HG03025 (cell line): ENCODE measurements around the gene RNPEP.
"Not testable (repeated sequence)": the region's sequence is repeated elsewhere in the genome, so short reads cannot be mapped to it uniquely, and the experiment has no call there.

Experiments
- ATAC-seq: cut with Tn5 transposase; IDR thresholded peaks from one replicate; pipeline ENCODE4 v1.9.1; 2021; ENCODE audit warnings: mild to moderate bottlenecking, moderate library complexity; ENCODE audit not compliant: unreplicated experiment, low FRiP score

Gene RNPEP, protein sequence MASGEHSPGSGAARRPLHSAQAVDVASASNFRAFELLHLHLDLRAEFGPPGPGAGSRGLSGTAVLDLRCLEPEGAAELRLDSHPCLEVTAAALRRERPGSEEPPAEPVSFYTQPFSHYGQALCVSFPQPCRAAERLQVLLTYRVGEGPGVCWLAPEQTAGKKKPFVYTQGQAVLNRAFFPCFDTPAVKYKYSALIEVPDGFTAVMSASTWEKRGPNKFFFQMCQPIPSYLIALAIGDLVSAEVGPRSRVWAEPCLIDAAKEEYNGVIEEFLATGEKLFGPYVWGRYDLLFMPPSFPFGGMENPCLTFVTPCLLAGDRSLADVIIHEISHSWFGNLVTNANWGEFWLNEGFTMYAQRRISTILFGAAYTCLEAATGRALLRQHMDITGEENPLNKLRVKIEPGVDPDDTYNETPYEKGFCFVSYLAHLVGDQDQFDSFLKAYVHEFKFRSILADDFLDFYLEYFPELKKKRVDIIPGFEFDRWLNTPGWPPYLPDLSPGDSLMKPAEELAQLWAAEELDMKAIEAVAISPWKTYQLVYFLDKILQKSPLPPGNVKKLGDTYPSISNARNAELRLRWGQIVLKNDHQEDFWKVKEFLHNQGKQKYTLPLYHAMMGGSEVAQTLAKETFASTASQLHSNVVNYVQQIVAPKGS

GRCh38 chr1:201982623-201983379 is at the start of gene RNPEP:
Gene RNPEP, plus strand, starts transcription at chr1:201982648. Its CDS starts 19 bp downstream, at chr1:201982667.
- peak; percentile 59 for ATAC-seq

DNA sequence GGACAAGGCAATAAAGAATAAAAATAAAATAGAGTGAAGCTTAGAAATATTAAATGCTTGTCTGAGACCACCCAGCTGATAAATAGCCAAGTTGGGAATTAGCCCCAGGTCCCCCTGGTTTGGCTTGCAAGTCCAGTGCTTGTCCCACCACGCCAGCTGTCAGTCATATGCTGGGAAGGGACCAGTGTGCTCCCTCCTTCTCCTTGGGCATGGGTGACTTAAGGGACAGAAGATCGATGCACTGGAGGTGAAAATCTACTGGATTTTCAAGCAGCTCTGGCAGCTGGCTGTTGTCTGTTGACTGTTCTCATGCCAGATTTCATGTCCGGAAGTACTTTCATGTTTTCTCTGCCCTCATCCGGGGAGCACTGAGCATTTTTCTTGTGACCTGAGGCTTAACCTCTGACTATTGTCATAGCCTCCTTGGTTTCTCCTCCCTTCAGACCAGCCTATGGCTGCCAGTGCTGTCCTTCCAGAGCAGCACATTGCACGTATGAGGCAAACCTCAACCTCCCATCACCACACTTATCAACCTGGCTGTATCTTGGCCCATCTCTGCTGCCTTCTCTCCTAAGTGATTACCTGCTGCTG is 48.5 kb upstream of the RNPEP start:
- no peak for ATAC-seq

GRCh38 chr1:201937624-201938213 is 44.7 kb upstream of the RNPEP start:
- no peak for ATAC-seq

- ATAC-seq: no peak
These were observed 43.9 kb upstream of the RNPEP start for GRCh38 chr1:201938440-201939035.

DNA sequence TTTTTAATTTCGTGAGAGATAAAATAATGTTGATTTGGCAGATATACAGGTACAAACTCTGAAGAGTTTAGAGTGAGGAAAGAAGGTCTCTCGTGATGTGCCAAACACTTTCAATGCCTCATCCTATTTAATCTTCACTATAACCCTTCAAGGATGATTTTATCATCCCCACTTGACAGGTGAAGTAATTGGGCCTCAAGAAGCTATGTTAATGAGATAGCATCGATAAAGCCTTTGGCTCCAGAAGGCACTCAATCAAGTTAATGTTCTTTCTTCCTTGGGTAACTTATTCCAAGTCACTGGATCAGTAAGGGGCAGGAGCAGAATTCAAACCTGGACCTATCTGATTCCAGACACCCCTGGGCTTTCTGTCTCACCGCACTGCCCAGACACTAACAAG is 43.3 kb upstream of the RNPEP start:
- no peak for ATAC-seq

- ATAC-seq: no peak
These were observed 42.9 kb upstream of the RNPEP start for GRCh38 chr1:201939574-201939973.

GRCh38 chr1:201940316-201940715 is 42.1 kb upstream of the RNPEP start:
- ATAC-seq: not testable (repeated sequence)

GRCh38 chr1:201941420-201942128 is 40.9 kb upstream of the RNPEP start:
- no peak for ATAC-seq

- ATAC-seq: no peak
These were observed 40.3 kb upstream of the RNPEP start for GRCh38 chr1:201942129-201942495.

- ATAC-seq: no peak
These were observed 38.4 kb upstream of the RNPEP start for GRCh38 chr1:201944002-201944401.

GRCh38 chr1:201944639-201945038 is 37.8 kb upstream of the RNPEP start:
- ATAC-seq: no peak

DNA sequence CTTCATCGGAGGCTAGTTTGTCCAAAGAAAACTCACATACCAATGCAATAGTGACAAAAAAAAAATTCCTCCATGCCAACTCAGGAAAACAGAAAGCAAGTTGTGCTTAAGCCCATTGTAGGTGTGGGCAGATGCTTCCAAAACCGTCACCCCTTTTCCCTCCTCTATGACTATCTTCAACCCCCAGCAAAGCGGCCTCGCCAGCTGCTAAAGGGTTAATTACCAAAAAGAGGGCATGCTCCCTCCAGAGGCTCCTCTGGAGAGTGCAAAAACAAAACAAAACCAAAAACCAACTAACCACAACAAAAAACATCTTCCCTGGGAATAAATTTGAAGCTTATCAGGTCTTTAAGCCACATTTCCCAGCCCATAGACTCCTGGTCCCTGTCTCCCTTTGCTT is 37.3 kb upstream of the RNPEP start:
- ATAC-seq: no peak

GRCh38 chr1:201945863-201946223 is 36.6 kb upstream of the RNPEP start:
- ATAC-seq: no peak

DNA sequence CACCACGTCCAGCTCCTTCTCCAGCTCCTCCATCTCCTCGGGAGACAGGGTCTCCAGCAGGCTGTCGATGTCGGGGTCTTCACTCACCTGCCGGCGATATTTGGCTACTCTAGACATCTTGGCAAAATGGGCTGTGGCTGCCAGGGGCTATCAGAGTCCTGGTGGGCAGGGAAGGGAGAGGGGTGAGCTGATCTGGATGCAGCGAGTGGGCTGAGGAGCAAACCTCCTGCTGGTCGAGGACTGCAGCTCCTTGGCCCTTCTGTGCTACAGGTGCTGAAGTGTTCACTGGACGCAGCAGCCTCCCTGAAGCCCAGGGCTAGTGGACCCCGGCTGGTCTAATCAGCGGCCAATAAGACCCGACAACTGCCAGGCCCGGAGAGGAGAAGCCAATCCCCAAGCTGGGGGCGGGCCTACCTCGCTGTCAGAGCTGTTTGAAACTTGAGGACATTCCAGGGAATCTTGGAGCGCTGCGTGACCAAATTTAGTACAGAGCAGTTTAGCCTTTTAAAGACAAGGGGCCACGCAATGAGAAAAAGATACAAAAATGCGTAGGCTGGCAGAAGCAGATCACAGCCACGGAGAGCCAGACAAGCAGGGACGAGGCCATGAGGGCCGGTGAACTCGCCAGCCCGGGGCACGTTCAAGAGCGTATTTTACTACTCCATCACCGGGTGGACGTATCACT is 36.1 kb upstream of the RNPEP start, which contains the start of gene LMOD1:
Gene LMOD1 (minus strand): TSS at position 325 of the 685 bp plus-strand sequence. CDS start 208 bp downstream, at position 117.
- no peak for ATAC-seq

DNA sequence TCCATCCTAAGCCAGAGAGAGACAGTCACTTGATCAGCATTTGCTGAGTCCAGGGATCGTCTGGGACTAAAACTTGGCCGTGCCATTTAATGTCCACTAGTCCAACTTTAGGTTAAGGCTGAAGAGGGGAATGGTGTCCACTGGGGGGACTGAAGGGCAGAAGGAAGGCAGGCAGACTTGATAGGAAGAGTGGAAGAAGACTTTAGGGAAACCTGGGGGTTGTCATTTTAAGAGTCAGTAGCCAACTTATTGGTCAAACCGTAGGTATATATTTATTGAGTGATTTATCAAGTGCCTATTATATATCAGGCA is 34.8 kb upstream of the RNPEP start:
- ATAC-seq: no peak

GRCh38 chr1:201949491-201949890 is 33.0 kb upstream of the RNPEP start:
- ATAC-seq: no peak

DNA sequence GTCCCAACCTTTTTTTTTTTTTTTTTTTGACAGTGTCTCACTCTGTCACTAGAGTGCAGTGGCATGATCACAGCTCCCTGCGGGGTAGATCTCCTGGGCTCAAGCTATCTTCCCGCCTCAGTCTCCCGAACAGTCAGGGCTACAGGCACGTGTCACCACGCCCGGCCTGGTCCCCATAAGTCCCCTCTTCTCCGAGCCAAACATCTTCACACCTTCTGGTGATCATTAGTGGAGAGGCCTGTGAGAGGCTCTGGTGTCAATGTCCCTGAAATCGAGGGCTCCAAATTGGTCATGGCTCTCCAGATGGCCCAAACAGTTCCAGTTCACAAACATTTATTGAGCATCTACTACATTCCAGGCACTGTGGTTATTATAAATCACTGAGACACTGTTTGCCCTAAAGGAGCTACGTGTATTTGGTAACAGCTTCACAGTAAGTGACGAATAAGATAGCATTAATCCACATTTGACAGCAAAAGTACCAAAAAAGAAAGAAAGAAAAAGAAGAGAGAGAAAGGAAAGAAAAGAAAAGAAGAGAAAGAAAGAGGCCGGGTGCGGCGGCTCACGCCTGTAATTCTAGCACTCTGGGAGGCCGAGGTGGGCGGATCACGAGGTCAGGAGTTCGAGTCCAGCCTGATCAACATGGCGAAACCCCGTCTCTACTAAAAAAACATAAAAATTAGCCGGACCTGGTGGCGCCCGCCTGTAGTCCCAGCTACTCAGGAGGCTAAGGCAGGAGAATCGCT is 28.0 kb upstream of the RNPEP start:
- ATAC-seq: no peak

DNA sequence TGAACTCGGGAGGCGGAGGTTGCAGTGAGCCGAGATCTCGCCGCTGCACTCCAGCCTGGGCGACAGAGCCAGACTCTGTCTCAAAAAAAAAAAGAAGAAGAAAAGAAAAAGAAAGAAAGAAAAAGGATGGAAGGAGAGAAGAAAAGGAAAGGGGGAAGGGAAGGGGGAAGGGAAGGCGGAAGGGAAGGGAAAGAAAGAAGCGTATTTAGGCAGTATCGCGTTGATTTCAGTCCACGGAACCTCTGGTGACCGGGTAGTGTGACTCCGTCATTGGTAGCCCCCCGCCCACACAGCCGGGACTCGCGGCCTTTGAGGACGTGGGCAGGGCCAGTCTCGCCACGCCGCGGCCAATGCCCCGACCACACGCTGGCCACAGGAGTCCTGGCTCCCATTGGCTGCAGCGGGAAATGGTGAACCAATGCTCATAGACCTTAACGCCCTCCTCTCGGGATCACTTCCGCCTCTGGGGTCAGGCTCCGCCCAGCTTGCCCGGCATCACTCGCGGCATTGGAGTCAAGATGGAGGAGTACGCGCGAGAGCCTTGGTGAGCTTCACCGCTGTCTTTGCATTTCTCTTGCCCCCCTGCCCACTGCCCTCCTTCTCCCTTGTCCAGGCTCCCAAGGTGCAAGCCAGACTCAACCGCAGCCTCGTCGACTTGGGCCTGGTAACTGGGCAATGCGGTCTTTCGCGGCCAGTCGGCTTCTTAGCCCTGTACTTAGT is 27.3 kb upstream of the RNPEP start, which contains the start of gene TIMM17A:
Gene TIMM17A (plus strand): TSS at position 495 of the 720 bp plus-strand sequence. CDS start 24 bp downstream, at position 519.
- ATAC-seq: peak; percentile 99
